SW480 (cell line): ENCODE results near the gene CELF5.

ENCODE experiments used
- DNase-seq: peaks from one replicate; pipeline ENCODE4 v3.0.0-alpha.2; 2016; ENCODE audit warnings: low spot score

Gene CELF5

DNA sequence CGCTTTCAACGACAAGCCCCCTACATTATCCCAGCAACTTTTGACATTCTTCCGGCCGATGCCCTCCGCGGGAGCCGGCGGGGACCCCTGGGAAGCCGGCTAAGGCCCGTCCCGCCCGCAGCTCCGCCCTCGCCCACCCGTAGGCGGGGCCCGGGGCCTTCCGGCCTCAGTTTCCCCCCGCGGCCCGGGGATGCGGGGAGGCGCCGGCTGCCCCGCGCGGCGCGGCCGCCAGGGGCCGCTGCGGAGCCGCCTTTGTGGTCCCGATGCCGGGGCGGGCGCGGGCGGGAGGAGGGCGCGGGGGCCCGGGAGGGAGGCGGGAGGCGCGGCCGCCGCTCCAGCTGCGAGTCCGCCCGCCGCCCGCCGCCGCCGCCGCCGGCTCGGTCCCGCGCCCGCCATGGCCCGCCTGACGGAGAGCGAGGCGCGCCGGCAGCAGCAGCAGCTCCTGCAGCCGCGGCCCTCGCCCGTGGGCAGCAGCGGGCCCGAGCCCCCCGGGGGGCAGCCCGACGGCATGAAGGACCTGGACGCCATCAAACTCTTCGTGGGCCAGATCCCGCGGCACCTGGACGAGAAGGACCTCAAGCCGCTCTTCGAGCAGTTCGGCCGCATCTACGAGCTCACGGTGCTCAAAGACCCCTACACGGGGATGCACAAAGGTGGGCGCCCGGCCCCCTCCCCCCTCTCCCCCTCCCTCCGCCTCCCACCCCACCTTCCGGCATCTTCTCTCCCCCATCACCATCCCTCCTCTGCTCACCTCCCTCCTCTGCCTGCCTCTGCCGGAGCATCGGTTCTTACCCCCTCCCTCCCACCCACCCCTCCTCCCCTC lies at the start of gene CELF5:
Gene CELF5 (plus strand): TSS at position 316 of the 823 bp plus-strand sequence. CDS start 79 bp downstream, at position 395.
- no peak for DNase-seq

DNA sequence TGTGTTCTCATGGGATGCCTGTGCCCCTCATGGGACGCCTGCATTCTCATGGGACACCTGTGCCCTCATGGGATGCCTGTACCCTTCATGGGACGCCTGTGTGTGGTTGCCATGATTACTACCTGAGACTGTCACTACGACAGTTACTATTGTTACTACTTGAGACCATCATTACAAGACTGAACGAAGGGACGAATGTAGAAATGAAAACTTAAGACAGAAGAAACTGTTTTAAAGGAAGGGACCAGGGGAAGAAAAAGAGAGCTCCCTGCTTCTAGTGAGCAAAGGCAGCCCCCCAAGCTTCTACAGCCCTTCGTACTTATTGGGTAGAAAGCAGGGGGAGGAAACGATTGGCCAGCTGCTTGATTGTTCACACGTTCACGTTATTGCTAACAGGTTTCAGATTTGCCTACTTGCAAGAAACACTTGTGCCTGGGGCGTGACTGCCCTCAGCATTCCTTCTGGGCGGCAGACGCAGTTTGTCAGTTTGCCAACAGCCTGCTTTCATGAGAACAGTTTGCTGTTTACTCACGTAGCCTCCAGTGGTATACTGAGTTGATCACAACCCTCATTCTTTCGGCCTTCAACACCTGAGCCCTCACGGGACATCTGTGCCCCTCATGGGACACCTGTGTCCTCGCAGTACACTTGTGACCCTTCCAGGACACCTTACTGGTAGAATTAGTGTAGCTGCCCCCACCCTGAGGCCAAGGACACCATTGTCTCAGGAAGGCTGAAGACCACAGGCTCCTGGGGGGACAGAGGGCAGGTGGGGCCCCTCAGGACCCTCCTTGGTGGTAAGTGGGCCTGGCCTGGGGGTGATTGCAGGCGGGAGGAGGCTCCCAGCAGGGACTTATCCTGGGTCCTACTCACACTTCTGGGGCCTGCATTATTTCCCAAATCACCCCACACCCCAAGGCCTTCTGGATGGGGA lies 48.4 kb upstream of the CELF5 start:
- peak; percentile 42 for DNase-seq

DNA sequence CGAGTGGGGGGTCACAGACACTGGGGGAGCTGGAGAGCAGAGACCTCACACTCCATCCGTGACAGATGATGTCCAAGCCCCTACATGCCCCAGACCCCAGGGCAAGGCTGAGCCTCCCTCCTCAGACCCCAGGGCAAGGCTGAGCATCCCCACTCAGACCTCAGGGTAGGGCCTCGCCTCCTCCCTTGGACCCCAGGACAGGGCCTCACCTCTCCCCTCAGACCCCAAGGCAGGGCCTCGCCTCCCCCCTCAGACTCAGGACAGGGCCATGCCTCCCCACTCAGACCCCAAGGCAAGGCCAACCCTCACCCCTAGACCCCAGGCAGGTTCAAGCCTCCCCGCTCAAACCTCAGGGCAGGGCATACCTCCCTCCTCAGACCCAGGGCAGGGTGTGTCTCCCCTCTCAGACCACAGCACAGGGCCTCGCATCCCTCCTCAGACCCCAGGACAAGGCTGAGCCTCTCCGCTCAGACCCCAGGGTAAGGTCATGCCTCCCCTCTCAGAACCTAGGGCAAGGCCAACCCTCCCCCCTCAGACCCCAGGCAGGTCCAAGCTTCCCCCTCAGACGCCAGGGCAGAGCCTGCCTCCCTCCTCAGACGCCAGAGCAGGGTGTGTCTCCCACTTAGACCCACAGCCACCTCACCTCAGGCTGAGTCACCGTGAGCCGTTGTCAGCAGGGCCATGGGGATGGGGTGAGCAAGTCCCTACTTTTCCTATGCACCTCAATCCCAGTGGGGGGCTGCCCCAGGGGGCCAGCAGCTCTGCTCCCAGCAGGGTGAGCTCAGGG lies 47.6 kb upstream of the CELF5 start:
- peak; percentile 55 for DNase-seq

DNA sequence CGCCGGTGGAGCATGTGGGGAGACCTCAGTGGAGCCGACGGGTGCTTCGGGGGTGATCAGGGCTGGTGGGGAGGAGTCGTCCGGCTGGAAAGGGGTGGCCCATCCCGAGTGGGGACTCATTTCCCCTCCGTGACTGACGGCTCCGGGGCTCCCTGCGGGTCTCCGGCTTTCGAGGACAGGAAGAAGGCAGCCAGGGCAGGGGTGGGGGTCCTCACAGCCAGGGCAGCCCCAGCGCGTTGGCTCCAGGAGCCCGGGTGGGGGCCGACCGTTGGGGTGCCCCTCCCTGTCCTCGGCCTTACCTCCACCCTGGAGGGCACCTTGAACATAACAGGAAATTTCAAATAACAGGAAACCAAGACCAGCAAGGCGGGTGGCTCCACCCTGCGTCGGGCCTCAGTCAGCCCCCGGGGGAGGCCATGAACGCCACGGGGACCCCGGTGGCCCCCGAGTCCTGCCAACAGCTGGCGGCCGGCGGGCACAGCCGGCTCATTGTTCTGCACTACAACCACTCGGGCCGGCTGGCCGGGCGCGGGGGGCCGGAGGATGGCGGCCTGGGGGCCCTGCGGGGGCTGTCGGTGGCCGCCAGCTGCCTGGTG lies 46.0 kb upstream of the CELF5 start, which contains the start of gene S1PR4:
Gene S1PR4 (plus strand): TSS at position 393 of the 596 bp plus-strand sequence. CDS start 24 bp downstream, at position 417.
- DNase-seq: no peak

DNA sequence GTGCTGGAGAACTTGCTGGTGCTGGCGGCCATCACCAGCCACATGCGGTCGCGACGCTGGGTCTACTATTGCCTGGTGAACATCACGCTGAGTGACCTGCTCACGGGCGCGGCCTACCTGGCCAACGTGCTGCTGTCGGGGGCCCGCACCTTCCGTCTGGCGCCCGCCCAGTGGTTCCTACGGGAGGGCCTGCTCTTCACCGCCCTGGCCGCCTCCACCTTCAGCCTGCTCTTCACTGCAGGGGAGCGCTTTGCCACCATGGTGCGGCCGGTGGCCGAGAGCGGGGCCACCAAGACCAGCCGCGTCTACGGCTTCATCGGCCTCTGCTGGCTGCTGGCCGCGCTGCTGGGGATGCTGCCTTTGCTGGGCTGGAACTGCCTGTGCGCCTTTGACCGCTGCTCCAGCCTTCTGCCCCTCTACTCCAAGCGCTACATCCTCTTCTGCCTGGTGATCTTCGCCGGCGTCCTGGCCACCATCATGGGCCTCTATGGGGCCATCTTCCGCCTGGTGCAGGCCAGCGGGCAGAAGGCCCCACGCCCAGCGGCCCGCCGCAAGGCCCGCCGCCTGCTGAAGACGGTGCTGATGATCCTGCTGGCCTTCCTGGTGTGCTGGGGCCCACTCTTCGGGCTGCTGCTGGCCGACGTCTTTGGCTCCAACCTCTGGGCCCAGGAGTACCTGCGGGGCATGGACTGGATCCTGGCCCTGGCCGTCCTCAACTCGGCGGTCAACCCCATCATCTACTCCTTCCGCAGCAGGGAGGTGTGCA lies 45.3 kb upstream of the CELF5 start:
- DNase-seq: no peak

DNA sequence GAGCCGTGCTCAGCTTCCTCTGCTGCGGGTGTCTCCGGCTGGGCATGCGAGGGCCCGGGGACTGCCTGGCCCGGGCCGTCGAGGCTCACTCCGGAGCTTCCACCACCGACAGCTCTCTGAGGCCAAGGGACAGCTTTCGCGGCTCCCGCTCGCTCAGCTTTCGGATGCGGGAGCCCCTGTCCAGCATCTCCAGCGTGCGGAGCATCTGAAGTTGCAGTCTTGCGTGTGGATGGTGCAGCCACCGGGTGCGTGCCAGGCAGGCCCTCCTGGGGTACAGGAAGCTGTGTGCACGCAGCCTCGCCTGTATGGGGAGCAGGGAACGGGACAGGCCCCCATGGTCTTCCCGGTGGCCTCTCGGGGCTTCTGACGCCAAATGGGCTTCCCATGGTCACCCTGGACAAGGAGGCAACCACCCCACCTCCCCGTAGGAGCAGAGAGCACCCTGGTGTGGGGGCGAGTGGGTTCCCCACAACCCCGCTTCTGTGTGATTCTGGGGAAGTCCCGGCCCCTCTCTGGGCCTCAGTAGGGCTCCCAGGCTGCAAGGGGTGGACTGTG lies 44.6 kb upstream of the CELF5 start:
- DNase-seq: no peak

DNA sequence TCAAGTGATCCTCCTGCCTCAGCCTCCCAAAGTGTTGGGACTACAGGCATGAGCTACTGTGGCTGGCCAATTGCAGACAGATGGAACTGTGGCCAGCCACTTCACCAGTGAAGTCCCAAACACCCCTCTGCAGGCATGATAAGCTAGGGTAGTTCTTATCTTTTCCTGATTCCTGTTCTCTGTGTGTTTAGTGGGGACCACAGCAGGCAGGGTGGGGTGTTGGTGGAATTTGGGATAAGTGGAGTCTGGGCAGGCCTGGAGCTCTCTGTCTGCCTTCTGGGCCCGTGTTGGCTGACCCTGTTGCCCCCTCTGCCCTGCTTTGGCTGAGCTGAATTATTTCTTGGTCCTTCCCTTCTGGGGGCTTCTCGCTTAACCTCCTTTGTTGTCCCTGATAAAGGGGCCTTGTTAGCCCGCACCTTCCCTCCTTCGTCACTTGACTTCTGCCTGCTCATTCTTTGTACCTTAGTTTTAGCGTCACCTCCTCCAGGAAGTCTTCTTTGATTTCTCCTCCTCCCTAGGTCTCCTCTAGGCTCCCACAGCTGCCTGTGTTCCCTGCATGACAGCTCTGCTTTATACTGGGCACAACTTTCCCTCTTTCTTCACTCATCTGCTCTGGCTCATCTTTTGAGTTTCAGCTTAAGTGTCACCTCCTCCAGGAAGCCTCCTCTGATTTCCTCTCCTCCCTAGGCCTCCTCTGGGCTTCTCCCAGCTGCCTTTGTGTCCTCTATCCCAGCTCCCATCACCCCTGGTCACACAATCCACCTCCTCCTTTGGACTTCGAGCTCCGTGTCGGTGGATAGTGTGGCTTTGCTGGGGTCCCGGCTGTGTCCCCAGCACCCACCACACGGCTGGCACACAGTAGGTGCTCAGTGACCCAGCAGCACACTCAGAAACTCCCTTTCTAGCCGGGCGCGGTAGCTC lies 40.5 kb upstream of the CELF5 start:
- DNase-seq: no peak

DNA sequence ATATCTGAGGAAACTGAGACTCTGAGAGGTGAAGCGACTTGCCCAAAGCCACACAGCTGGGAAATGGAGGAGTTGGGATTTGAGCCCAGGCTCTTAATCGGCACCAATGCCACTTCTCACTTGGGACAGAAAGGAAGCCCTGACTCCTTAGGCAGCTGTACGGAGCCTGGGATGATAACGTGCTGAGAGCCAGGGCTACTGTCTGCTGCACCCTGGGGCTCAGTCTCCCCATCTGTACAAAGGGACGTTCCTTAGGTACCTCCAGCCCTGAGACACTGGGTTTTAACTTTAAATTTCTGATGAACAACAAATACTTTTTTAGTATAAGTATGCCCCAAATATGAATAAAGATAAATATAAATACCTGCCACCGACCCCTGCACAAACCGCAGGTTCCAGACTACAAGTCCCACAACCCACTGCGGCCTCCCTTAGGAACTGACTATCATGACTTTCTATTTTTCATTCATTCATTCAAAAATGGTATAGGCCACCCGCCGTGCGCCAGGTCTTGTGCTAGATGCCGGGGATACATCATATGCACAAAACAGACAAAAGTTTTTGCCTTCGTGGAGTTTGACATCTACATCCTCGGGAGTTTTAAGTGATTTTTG lies 39.5 kb upstream of the CELF5 start:
- peak; percentile 50 for DNase-seq

DNA sequence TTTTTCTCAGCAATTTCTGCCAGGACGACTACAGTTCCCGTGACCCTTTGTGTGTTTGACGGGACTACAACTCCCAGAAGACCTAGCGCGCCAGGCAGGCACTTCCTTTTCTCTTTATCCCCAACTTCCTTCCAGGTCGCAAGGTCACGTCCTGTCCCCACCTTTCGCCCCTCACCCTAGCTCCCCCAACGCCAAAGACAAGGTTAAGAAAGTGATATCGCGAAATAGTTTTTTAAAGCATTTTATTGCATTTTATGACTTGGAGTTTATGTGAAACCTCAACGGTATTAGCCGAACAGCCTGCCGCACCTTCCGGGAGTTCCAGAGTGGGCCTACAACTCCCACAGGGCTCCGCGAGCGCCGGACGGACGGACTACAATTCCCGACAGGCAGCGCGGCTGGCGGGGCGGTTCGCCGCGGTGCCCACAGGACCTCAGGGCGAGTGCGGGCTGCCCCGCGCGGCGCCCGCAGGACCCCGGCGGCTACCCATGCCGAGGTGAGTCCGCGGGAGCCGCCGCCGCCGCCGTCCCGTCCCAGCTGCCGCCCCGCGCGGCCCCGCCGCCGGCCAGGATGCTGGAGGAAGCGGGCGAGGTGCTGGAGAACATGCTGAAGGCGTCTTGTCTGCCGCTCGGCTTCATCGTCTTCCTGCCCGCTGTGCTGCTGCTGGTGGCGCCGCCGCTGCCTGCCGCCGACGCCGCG lies 38.9 kb upstream of the CELF5 start, which contains the start of gene NCLN:
Gene NCLN (plus strand): TSS at position 470 of the 699 bp plus-strand sequence. CDS start 101 bp downstream, at position 571.
- DNase-seq: peak; percentile 83

DNA sequence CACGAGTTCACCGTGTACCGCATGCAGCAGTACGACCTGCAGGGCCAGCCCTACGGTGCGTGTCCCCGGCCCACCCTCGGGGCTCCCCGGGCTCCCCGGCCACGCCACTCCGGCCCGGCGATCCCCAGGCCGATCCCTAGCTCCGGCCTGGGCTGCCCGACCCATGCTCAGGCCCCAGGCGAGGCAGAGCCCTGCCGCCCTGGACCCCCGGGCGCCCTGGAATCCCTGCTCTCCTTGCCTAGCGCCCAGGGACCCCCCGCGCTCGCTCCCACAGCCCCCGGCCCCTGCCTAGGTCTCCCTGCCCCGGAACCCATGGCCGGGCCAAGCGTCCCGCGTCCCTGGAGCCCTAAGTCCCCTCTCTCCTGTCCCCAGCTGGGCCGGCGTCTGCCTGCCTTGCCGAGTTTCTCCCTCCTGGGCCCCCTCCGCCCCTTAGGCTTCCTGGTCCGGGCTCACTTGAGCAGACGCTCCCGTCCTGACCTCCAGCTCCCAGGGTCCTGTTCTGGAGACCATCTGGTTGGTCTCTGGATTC lies 38.2 kb upstream of the CELF5 start:
- no peak for DNase-seq

DNA sequence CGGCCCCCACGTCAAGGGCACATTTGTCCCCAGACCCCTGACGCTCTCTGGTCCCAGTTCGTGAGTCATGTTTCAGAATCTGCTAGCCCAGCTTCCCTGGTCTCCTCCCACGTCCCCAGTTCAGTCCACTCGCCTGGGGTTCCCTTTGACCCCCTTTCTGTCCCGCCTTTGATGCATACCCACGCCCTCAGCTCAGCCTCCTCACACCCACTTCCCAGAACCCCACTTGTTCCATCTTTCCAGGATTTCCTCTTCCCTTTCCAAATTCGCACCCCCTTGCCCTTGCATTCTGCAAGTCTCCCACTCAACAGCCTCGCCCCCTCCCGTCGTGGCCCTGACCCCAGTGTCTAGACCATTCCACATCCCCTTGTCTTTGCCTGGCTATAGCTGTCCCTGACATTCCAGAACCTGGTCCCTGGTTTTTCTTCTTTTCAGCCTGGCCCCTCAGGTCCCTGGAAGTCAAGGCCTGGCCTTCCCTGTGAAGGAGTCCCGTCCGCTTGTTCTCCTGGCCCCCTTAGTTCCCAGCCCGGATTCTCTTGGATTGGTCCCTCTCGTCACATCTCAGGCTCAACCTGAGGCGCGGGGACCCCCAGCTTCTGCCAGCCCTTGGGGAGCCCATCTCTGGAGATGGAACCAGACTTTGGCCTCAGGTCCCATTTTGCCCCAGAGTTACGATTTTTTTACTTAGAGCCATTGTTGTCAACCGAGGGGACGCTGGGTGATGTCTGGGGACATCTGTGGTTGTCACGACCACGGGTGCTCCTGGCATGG lies 37.4 kb upstream of the CELF5 start:
- no peak for DNase-seq

DNA sequence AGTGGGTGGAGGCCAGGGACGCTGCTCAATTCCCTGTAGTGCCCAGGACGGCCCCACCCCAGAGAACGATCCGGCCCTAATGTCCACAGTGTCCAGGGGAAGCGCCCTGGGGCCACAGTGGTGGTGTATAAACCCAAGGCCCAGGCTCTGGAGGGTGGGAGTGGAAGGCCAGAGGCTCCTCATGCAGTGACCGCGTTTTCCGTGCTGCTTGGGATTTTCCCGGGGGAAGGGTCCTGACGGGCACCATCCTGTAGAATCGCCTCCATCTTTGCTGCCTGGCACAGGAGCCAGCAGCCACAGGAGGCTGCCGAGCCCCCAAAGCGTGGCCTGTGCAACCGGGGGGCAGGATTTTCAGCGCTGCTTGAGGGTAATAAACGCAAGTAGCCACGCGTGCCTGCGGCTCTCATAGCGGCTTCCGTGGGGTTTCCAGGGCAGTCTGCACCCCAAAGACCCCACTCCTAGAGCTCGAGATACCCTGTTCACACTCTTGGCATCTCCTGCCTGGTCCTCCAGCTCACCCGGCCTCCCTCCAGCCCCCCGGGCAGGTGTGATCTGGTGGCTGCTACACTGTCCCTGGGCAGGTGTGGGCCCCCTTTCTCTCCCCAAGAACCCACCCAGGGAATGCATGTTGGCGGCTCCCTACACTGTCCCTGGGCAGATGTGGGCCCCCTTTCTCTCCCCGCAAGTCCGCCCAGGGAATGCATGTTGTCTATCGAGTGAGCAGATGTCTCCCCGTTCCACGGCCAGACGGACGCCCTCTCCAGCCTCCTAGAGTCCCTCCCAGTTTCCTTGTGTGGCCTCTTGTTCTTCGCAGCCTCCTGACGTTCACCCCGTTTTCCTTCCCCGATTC lies 36.6 kb upstream of the CELF5 start:
- DNase-seq: no peak

DNA sequence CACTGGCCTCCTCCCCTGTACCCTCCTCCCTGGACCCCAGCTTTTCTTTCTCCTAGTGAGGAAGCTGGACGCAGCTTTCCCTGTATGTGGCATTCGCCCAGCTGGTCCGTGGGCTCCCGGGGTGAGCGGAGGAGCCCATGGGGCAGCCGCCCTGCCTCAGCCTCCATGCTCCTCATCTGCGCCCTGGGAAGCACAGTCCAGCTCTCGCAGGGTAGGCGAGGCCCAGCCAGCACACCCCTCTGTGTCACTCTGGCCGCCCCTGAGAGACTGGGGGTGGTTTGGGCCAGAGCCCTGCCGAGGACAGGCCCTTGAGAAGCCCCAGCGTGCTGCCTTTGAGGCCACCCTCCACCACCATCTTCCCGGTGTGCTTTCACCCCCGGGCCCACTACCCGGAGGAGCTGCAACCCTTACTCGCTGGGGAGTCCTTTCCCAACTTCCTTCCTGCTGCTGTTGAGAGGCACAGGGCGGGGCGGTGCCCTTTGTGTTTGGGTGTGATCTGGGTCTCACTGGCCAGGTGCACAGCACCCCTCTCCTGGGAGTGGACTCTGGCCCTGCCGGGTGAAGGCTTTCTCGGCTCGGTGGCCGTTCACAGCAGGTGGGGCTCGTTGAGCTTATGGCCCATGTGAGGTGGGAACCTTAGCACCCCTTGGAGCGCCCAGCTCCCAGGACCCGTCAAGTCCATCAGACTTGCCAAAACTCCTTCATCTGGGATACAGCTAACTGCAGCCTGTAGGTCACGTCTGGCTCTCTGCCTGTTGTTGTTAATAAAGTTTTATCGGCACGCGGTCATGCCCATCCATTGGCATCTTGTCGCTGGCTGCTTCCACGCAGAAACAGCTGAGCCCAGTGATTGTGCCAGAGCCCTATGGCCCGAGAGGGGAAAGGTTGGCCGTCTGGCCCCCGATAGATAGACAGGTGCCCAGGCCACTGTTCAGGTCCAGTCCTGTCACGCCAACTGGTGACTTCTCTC lies 35.5 kb upstream of the CELF5 start:
- no peak for DNase-seq

DNA sequence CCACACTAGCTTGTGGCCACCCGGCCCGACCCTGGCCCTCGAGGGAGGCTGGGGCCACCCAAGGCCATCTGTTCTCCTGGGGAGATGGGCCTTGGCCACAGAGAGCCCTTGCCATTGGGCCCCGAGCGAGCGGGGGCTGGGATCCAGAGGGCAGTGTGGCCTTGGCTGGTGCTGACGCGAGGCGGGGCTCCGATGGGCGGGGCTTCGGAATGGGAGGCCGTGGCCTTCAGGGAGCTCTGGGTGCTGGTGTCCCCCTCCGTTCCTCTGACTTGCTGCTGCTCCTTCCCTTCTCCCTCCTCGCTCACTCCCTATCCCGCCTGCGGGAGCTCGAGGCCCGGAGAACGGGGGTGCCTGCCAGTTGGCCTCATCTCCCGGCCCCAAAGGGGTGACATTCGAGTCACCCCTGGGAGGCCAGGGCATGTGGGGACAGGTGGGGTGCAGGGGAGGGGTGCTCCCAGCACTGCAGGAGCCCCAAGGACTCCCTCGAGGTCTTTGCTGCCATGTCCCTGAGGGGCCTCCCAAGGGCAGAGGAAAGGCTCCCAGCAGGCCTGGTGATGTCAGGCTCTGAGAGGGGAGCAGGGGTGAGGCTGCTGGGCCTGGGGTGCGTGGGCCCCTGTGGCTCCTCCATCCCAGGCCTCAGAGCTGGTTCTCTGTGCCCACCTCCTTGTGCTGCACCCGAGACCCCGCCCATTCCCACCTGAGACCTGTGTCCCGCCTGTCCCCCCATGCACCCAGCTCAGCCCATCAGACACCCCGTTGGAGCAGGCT lies 34.6 kb upstream of the CELF5 start:
- no peak for DNase-seq
